HEK293T (cell line): ENCODE measurements around the gene AKR7A2.

ENCODE experiments used
- NFRKB ChIP-seq: fragments of 450-650 bp; IDR thresholded peaks from 2 replicates; pipeline ENCODE4 v1.6.1; 2016; ENCODE audit warnings: mild to moderate bottlenecking, moderate library complexity
- TARDBP ChIP-seq: fragments of 450-650 bp; IDR thresholded peaks from 2 replicates; pipeline ENCODE4 v1.6.1; 2016
- TF ChIP-seq, protein P1 (sequence below): fragments of 450-650 bp; IDR thresholded peaks from 2 replicates; pipeline ENCODE4 v1.6.1; 2016

GRCh38 chr1:19331262-19331878, 19.4 kb upstream of the AKR7A2 start:
- TF ChIP-seq NFRKB: no peak
- TF ChIP-seq, protein P1, sequence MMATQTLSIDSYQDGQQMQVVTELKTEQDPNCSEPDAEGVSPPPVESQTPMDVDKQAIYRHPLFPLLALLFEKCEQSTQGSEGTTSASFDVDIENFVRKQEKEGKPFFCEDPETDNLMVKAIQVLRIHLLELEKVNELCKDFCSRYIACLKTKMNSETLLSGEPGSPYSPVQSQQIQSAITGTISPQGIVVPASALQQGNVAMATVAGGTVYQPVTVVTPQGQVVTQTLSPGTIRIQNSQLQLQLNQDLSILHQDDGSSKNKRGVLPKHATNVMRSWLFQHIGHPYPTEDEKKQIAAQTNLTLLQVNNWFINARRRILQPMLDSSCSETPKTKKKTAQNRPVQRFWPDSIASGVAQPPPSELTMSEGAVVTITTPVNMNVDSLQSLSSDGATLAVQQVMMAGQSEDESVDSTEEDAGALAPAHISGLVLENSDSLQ: no peak
- no peak for TF ChIP-seq TARDBP
